GM12873 (cell line): Measurements from ENCODE around the gene SLCO2B1.

ENCODE experiments used
- CTCF ChIP-seq: IDR thresholded peaks from 2 replicates; pipeline ENCODE4 v1.5.1; 2012; ENCODE audit warnings: low read depth, mild to moderate bottlenecking, moderate library complexity, low read length, control low read depth; ENCODE audit not compliant: insufficient read depth; ENCODE audit errors: missing control alignments

Gene SLCO2B1

GRCh38 chr11:75150879-75151278 is at the start of gene SLCO2B1:
SLCO2B1 (plus strand) TSS chr11:75151107; CDS start chr11:75151382, 275 bp downstream.
- no peak for TF ChIP-seq CTCF

GRCh38 chr11:75101424-75102128 is 49.3 kb upstream of the SLCO2B1 start:
- TF ChIP-seq CTCF: no peak

GRCh38 chr11:75103380-75104026 is 47.4 kb upstream of the SLCO2B1 start:
- TF ChIP-seq CTCF: no peak

- no peak for TF ChIP-seq CTCF
These were observed 45.4 kb upstream of the SLCO2B1 start for GRCh38 chr11:75105462-75105925.

- no peak for TF ChIP-seq CTCF
These were observed 43.7 kb upstream of the SLCO2B1 start for GRCh38 chr11:75107187-75107586.

GRCh38 chr11:75112200-75112599 is 38.7 kb upstream of the SLCO2B1 start:
- TF ChIP-seq CTCF: no peak

GRCh38 chr11:75113030-75113429 is 37.9 kb upstream of the SLCO2B1 start:
- TF ChIP-seq CTCF: no peak
